Fibroblast of lung (primary cell): ENCODE results near the gene NTN4.

ENCODE experiments used
- CTCF ChIP-seq, 2 donors: IDR thresholded peaks in 1 of 2; conservative IDR thresholded peaks in 1 of 2; 1 replicate in 1 of 2; 2 replicates in 1 of 2; pipeline ENCODE4 v1.5.1; 2011 to 2012; ENCODE audit warnings: low read length in 2 of 2, control low read depth in 1 of 2, inconsistent platforms in 1 of 2, low read depth in 1 of 2, mild to moderate bottlenecking in 1 of 2
- EZH2 ChIP-seq: IDR thresholded peaks from 2 replicates; pipeline ENCODE4 v1.5.1; 2012; ENCODE audit warnings: low read length, control low read depth, mild to moderate bottlenecking; ENCODE audit errors: missing control alignments

GRCh38 chr12:95674631-95675030 lies 115.9 kb downstream of the NTN4 start:
- no peak for TF ChIP-seq CTCF (conservative IDR thresholded peaks at IDR 0.05 in 1 of 2, IDR thresholded peaks at IDR 0.05 in 1 of 2; ENCODE audit: low read depth in 1 of 2, low read length in 2 of 2)
- TF ChIP-seq EZH2: no peak
